ENCODE results near the gene EPC1.
"Not testable (repeated sequence)": the region's sequence is repeated elsewhere in the genome, so short reads cannot be mapped to it uniquely, and the experiment has no call there.

EPC1 gene

DNA sequence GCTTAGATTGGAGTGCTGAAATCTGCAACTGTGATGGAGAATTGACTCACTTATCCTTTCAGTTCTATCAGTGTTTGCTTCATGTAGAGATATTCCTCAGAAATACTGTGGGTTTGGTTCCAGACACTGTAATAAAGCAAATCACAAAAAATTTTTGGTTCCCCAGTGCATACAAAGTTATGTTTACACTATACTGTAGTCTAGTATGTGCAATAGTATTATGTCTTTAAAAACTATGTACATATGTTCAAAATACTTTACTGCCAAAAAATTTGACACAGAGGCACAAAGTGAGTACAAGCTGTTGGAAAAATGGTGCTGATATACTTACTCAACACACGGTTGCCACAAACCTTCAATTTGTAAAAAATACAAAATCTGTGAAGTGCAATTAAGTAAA, 112.5 kb downstream of the EPC1 start:
- no peak for DNase-seq (ENCODE audit: low read depth)

DNA sequence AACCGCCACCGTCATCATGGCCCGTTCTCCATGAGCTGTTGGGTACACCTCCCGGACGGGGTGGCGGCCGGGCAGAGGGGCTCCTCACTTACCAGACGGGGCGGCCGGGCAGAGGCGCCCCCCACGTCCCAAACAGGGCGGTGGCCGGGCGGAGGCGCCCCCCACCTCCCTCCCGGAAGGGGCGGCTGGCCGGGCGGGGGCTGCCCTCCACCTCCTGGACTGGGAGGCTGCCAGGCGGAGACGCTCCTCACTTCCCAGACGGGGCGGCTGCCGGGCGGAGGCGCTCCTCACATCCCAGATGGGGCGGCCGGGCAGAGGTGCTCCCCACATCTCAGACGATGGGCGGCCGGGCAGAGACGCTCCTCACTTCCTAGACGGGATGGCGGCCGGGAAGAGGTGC, 113.6 kb downstream of the EPC1 start:
- not testable (repeated sequence) for DNase-seq (ENCODE audit: low read depth)

GRCh38 chr10:32232378-32232777, 114.6 kb downstream of the EPC1 start:
- no peak for DNase-seq (ENCODE audit: low read depth)

DNA sequence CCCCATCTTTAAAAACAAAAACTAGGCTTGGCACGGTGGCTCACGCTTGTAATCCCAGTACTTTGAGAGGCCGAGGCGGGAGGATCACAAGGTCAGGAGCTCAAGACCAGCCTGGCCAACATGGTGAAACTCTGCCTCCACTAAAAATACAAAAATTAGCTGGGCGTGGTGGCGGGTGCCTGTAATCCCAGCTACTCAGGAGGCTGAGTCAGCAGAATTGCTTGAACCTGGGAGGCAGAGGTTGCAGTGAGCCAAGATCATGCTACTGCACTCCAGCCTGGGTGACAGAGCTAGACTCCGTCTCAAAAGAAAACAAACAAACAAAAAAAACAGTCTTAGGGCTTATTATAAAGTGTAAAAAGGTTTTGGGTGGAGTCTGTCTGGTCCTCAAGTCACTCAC, 117.2 kb downstream of the EPC1 start:
- DNase-seq (ENCODE audit: low read depth): not testable (repeated sequence)

- DNase-seq (ENCODE audit: low read depth): no peak
Measured at GRCh38 chr10:32229170-32229569, 117.8 kb downstream of the EPC1 start.

DNA sequence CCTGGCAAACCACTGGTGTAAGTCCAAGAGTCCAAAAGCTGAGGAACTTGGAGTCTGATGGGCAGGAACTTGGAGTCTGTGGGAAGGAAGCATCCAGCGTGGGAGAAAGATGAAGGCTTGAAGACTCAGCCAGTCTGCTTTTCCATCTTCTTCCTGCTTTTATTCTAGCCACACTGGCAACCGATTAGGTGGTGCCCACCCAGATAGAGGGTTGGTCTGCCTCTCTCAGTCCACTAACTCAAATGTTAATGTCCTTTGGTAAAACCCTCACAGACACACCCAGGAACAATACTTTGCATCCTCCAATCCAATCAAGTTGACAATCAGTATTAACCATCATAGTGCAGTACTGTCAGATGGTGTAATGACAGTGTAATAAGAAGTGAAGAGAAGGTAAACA, 119.2 kb downstream of the EPC1 start:
- no peak for DNase-seq (ENCODE audit: low read depth)

GRCh38 chr10:32226624-32227023, 120.3 kb downstream of the EPC1 start:
- no peak for DNase-seq (ENCODE audit: low read depth)

GRCh38 chr10:32225976-32226375, 121.0 kb downstream of the EPC1 start:
- DNase-seq (ENCODE audit: low read depth): no peak

GRCh38 chr10:32222376-32222775, 124.6 kb downstream of the EPC1 start:
- DNase-seq (ENCODE audit: low read depth): not testable (repeated sequence)

- DNase-seq (ENCODE audit: low read depth): not testable (repeated sequence)
Measured at GRCh38 chr10:32219156-32219555, 127.8 kb downstream of the EPC1 start.

DNA sequence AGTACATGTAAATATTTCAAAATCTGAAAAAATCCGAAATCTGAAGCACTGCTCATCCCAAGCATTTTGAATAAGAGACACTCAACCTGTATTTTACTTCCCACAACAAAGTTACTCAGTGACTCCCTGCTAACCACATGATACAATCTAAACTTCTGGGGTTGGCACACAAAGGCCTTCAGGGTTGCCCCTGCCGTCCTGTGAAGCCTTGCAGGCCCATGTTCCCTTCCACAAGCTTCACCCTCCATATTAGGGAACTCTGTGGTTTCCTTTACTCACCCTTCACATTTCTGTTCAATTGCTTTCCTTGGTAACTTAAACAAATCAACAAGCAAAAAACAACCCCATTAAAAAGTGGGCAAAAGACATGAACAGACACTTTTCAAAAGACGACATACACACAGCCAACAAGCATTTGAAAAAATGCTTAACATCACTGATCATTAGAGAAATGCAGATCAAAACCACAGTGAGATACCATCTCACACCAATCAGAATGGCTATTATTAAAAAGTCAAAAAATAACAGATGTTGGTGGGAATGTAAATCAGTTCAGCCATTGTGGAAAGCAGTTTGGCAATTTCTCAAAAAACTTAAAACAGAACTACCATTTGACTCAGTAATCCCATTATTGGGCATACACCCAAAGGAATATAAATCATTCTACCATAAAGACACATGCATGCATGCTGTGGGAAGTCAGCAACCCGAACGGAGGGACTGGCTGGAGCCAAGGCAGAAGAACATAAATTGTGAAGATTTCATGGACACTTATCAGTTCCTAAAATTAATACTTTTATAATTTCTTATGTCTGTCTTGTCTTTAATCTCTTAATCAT, 128.5 kb downstream of the EPC1 start:
- not testable (repeated sequence) for DNase-seq (ENCODE audit: low read depth)

Data from activated T-cell treated with anti-CD3 and anti-CD28 coated beads for 1 hour (primary cell).